HG02943 (cell line): ENCODE results near the gene KRT86.

Experiments used
- ATAC-seq: cut with Tn5 transposase; IDR thresholded peaks from one replicate; pipeline ENCODE4 v1.9.1; 2021; ENCODE audit warnings: mild to moderate bottlenecking, low read depth, moderate library complexity; ENCODE audit not compliant: unreplicated experiment

The KRT86 gene

GRCh38 chr12:52274521-52275120, at the start of gene KRT86:
Gene KRT86, plus strand, starts transcription at chr12:52274645. Its CDS starts 27,272 bp downstream, at chr12:52301917.
- no peak for ATAC-seq

GRCh38 chr12:52225752-52226151, 48.7 kb upstream of the KRT86 start:
- ATAC-seq, result no peak

DNA sequence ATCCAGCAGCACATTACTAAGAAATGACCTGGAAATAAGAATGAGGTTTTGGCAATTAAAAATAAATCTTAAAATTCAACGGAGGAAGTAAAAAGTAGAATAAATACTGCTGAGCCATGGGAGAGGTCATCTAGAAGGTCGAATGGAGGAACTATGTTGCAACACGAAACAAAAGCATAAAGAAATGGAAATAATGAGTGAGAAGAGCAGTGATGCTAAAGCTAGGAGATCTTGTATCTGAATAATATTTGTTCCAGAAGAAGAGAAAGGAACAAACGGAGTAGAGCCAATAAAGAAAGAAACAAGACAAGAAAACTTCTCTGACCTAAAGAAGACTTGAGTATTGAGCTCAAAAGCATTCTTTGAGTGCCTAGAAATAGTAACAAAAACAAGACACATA, 48.0 kb upstream of the KRT86 start:
- ATAC-seq, result no peak

GRCh38 chr12:52227606-52228166, 46.8 kb upstream of the KRT86 start:
- ATAC-seq, result no peak

- ATAC-seq, result no peak
Observed at GRCh38 chr12:52228366-52228765, 46.1 kb upstream of the KRT86 start.

DNA sequence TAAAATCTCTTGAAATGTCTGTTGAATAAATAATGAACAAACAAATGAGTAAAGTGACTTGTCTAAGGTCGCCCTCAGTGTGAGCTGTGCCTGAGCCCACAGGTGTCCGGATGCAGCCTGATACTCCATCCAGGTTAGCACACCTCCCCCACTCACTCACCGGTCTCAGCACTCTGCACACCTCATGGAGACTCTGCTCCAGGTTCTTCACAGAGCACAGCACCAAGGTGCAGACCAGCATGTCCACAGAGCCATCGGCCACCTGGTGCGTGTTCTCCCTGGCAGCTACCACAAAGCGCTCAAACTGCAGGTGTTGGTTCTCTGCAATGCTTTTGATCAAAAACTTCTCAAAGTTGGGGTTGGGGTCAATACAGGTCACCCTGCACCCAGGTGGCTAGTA, 45.5 kb upstream of the KRT86 start:
- no peak for ATAC-seq

- ATAC-seq, result no peak
Observed at GRCh38 chr12:52229836-52230343, 44.6 kb upstream of the KRT86 start.

DNA sequence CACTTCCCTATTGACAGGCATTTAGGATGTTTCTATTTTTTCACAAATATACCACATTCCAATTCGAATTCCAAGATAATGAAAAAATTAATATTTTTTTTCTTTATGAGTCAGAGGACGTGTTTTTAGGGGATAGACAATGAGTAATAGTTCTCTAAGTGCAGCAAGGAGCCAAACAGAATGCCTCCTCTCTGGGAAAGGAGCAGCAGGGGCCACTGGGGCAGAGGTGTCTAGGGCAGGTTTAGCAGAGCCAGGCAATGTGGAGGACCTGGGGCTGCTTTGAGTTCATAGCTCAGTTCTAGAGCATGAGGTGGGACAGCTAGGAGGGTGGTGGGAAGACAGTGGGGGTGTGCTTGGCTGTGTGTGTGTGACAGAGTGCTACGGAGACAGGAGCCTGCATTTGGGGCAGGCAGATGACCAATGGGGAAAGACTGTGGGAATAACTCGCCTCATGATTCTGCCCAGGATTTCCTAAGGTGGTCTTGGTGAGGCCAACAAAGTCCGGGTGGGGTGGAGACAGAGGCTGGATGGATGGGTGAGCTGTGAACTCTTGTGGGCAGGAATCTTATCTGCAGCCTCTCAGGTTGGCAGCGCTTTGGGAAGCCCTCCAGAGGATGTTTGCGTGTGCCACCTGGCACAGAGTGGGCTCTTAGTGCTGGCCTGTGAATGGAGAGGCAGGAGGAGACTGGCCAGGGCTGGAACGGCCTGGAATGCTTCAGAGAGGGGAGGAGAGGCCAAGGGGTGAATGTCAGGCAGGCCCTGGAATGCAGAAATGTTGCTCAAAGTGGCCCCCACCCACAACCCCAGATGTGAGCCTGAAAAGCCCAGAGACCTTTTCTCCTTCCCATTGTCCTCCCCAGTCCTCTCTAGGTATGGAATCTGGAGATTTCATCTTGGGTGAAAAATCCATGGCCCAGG, 43.8 kb upstream of the KRT86 start:
- ATAC-seq, result no peak

DNA sequence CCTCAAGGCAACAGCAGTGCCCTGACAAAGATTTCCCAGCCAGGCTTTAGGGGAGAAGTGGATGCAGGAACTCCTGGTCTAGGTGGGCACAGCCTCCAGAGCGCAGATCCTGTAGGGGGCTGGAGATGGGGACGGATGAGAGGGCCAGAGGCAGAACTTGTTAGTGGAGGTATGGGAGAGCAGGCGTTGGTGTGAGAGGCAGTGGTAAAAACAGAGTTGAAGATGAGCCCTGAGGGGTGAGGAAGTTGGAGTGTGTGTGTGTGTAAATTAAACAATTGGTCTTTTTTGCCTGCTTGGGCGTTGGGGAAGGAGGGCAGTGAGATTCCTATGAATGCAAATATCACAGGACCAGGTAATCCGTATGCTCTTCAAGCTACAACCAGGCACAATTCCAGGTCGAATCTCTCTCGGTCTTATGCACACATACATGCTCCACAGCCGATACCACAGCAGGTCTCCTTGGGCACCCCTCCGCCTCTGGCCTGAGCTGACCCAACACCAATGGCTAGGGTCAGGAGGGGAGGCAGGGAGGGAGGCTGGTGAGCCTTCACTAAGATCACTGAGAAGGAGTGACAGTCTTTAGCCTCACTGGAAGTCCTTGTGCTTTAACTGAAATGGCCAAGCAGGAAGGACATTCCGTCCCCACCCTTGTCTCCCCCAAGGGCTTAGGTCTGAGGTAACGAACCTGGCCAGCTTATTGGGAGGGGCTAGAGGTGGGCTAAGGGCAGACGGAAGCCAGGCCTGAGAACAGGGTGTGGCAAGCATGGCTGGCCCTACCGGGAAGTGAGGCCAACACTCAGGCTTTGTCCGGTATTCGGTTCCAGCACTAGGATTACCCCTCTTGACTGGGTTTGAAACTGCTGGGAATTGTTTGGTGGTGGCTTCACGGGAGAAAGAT, 42.9 kb upstream of the KRT86 start:
- ATAC-seq, result no peak

- no peak for ATAC-seq
Observed at GRCh38 chr12:52232203-52232673, 42.2 kb upstream of the KRT86 start.

DNA sequence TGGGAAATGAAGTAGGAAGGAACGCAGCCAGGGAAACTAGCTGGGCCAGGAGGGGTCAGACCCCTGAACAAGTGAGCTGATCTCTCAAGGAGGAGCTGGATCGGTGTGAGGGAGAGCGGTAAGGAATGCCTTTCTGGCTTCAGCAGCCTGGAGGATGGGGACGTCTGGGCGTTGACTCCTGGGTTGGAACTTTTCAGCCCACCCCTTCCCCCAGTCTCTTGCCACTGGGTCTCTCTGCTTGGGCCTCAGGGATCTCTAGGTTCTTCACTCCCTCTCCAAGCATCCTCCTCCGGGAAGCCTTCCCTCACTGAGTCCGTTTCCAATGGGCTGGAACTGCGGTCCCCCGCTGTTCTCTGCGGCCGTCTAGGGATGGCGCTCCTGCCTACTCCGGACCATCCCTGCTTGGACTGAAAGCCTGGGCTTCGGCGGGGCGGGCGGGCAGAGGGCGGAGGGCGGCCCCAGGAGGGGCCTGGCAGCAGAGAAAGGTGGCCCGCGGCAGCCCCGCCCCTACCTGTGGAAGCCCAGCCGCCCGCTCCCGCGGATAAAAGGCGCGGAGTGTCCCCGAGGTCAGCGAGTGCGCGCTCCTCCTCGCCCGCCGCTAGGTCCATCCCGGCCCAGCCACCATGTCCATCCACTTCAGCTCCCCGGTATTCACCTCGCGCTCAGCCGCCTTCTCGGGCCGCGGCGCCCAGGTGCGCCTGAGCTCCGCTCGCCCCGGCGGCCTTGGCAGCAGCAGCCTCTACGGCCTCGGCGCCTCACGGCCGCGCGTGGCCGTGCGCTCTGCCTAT, 41.6 kb upstream of the KRT86 start, which contains the start of gene KRT7:
TSS of gene KRT7 (plus strand) at position 570 of the 788 bp plus-strand sequence. CDS start at position 624, 54 bp downstream.
- ATAC-seq, result no peak

- no peak for ATAC-seq
Observed at GRCh38 chr12:52233462-52234207, 40.8 kb upstream of the KRT86 start.

- ATAC-seq, result no peak
Observed at GRCh38 chr12:52234223-52234810, 40.1 kb upstream of the KRT86 start.

DNA sequence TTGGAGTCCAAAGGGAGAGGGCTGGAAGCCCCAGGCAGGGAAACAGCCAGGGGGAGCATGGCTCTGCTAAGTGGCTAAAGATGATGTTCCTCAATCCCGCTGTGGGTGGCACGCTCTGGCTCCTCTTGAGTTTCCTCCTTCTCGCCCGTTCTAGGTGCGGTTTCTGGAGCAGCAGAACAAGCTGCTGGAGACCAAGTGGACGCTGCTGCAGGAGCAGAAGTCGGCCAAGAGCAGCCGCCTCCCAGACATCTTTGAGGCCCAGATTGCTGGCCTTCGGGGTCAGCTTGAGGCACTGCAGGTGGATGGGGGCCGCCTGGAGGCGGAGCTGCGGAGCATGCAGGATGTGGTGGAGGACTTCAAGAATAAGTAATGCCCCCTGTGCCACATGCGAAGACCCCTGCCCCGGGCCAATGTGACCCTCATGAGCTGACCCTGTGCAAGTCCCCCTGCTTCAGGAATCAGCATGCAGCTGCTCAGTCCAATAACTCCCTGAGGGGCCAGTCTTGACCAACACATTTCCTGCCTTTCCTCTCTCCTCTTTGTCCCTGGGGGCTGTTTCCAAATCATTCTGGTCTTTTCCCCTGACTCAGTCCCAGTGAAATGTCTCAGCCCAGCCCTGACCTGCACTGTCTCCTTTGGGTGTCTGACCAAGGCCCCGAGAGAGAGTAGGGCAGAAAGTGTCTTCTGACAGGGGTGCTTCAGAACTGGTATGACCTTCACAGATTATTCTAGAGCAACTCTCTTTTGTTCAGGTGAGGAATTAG, 39.3 kb upstream of the KRT86 start:
- ATAC-seq, result no peak

- ATAC-seq, result no peak
Observed at GRCh38 chr12:52235822-52236361, 38.6 kb upstream of the KRT86 start.

DNA sequence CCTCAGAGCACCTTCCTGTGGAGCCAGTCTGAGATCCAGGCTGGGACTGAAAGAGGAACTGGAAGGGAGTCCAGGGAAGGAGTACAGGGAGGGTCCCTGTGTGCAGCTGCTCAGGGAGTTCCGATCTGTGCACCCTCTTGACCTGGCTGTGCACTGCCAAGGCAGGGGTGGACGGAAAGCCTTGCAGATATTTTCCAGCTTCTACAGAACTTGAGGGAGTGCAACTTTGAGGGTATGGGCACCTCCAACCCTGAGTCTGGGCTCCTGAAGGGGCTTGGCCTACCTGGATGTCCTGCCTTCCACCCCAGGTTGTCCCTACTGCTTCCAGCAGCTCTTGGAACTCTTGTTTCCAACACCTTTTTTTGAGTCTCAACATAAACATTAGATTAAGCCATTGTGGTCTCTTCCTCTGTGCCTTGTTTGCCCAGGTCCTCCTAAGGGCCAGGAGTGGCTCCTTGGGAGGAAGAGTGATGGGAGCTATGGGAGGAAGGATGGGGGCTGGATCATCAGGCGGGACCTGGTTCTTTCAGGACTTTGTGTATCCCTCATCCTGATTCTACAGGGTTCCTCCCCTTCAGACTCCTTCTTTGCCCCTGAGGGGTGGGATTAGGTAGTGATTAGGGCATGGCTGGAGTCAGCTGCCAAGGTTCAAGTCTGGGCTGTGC, 37.9 kb upstream of the KRT86 start:
- no peak for ATAC-seq
